C4-2B (cell line): ENCODE results near the gene HIVEP2.

Experiments used
- ZFX ChIP-seq: fragments of 450-650 bp; IDR thresholded peaks from 2 replicates; pipeline ENCODE4 v1.6.1; 2017
- TF ChIP-seq, protein P1 (sequence below): fragments of 450-650 bp; conservative IDR thresholded peaks from 2 replicates; pipeline ENCODE4 v1.5.1; 2017; ENCODE audit warnings: mild to moderate bottlenecking

DNA sequence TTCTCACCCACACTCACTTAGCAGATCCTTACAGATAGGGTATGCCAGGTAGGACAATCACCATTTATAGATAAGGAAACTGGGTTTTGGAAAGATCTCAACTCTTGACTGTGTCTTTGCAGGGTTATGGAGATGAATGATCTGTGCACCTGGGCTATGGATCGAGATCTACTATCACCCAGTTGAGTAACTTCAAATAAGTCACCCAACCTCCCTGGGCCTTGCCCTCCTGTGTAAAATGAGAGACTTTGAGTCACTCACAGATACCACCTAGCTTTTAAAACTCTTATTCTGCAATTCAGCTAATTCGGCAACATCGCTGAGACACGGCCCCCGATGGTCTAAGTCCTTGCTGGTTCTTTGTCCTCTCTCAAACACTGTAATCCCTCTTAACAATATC is 53.5 kb downstream of the HIVEP2 start:
- TF ChIP-seq, protein P1, sequence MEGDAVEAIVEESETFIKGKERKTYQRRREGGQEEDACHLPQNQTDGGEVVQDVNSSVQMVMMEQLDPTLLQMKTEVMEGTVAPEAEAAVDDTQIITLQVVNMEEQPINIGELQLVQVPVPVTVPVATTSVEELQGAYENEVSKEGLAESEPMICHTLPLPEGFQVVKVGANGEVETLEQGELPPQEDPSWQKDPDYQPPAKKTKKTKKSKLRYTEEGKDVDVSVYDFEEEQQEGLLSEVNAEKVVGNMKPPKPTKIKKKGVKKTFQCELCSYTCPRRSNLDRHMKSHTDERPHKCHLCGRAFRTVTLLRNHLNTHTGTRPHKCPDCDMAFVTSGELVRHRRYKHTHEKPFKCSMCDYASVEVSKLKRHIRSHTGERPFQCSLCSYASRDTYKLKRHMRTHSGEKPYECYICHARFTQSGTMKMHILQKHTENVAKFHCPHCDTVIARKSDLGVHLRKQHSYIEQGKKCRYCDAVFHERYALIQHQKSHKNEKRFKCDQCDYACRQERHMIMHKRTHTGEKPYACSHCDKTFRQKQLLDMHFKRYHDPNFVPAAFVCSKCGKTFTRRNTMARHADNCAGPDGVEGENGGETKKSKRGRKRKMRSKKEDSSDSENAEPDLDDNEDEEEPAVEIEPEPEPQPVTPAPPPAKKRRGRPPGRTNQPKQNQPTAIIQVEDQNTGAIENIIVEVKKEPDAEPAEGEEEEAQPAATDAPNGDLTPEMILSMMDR = no peak
- no peak for TF ChIP-seq ZFX
